ENCODE measurements around the gene CXCL14.

CXCL14 gene

GRCh38 chr5:135596788-135597187 is 18.0 kb upstream of the CXCL14 start:
- H3K9me3 ChIP-seq (ENCODE audit: control insufficient read depth, low read length), result no peaks in the 10 kb centered on the region
- WGBS, 2 experiments (ENCODE audit: insufficient coverage in 2 of 2), result 95 to 100% methylated on average over 1 to 3 of the region's 3 CpGs

GRCh38 chr5:135596157-135596763 is 17.5 kb upstream of the CXCL14 start:
- Histone ChIP-seq H3K36me3 (ENCODE audit: control insufficient read depth, insufficient read depth, low read length) (no peaks in the 10 kb centered on the region), H3K4me3 (ENCODE audit: extremely low read depth, insufficient read depth, low read length, poor library complexity, severe bottlenecking) (no peak overlapping the region), H3K4me1 (ENCODE audit: control insufficient read depth, insufficient read depth, low read length, poor library complexity, severe bottlenecking) (no peaks in the 10 kb centered on the region), H3K27ac (ENCODE audit: low read depth, low read length, severe bottlenecking) (no peak overlapping the region), H3K9me3 (ENCODE audit: control insufficient read depth, low read length) (no peaks in the 10 kb centered on the region)
- WGBS, 2 experiments (ENCODE audit: insufficient coverage in 2 of 2), result 92 to 100% methylated on average over 2 to 3 of the region's 5 CpGs

More at GRCh38 chr5:135596788-135597187, 18.0 kb upstream of the CXCL14 start:
- Histone ChIP-seq H3K27ac (ENCODE audit: low read depth, low read length, severe bottlenecking) (no peak overlapping the region), H3K4me1 (ENCODE audit: control insufficient read depth, insufficient read depth, low read length, poor library complexity, severe bottlenecking) (no peaks in the 10 kb centered on the region), H3K36me3 (ENCODE audit: control insufficient read depth, insufficient read depth, low read length) (no peaks in the 10 kb centered on the region), H3K4me3 (ENCODE audit: extremely low read depth, insufficient read depth, low read length, poor library complexity, severe bottlenecking) (no peak overlapping the region)

- no peaks in the 10 kb centered on the region for H3K9me3 ChIP-seq (ENCODE audit: control insufficient read depth, low read length)
- no peaks in the 10 kb centered on the region for H3K36me3 ChIP-seq (ENCODE audit: control insufficient read depth, insufficient read depth, low read length)
- no peak overlapping the region for H3K4me3 ChIP-seq (ENCODE audit: extremely low read depth, insufficient read depth, low read length, poor library complexity, severe bottlenecking)
- H3K4me1 ChIP-seq (ENCODE audit: control insufficient read depth, insufficient read depth, low read length, poor library complexity, severe bottlenecking), result no peaks in the 10 kb centered on the region
- no peak overlapping the region for H3K27ac ChIP-seq (ENCODE audit: low read depth, low read length, severe bottlenecking)
- 100% methylated on average over 1 of the region's 2 CpGs; no CpG with 5 or more reads in 1 of the 2 experiments for WGBS, 2 experiments (ENCODE audit: insufficient coverage in 2 of 2)
Observed at GRCh38 chr5:135594416-135594960, 15.7 kb upstream of the CXCL14 start.

GRCh38 chr5:135593886-135594285 is 15.1 kb upstream of the CXCL14 start:
- WGBS, 2 experiments (ENCODE audit: insufficient coverage in 2 of 2), result 88 to 94% methylated on average over 2 of the region's 2 CpGs

GRCh38 chr5:135593141-135593540 is 14.3 kb upstream of the CXCL14 start:
- no peak overlapping the region for H3K27ac ChIP-seq (ENCODE audit: low read depth, low read length, severe bottlenecking)
- H3K9me3 ChIP-seq (ENCODE audit: control insufficient read depth, low read length), result no peaks in the 10 kb centered on the region
- H3K4me1 ChIP-seq (ENCODE audit: control insufficient read depth, insufficient read depth, low read length, poor library complexity, severe bottlenecking), result no peaks in the 10 kb centered on the region
- H3K4me3 ChIP-seq (ENCODE audit: extremely low read depth, insufficient read depth, low read length, poor library complexity, severe bottlenecking), result no peak overlapping the region
- 79 to 100% methylated on average over 2 to 3 of the region's 3 CpGs for WGBS, 2 experiments (ENCODE audit: insufficient coverage in 2 of 2)
- H3K36me3 ChIP-seq (ENCODE audit: control insufficient read depth, insufficient read depth, low read length), result no peaks in the 10 kb centered on the region

More at GRCh38 chr5:135593886-135594285, 15.1 kb upstream of the CXCL14 start:
- H3K9me3 ChIP-seq (ENCODE audit: control insufficient read depth, low read length), result no peaks in the 10 kb centered on the region
- H3K27ac ChIP-seq (ENCODE audit: low read depth, low read length, severe bottlenecking), result no peak overlapping the region
- H3K4me1 ChIP-seq (ENCODE audit: control insufficient read depth, insufficient read depth, low read length, poor library complexity, severe bottlenecking), result no peaks in the 10 kb centered on the region
- no peak overlapping the region for H3K4me3 ChIP-seq (ENCODE audit: extremely low read depth, insufficient read depth, low read length, poor library complexity, severe bottlenecking)
- H3K36me3 ChIP-seq (ENCODE audit: control insufficient read depth, insufficient read depth, low read length), result no peaks in the 10 kb centered on the region

GRCh38 chr5:135592312-135593045 is 13.7 kb upstream of the CXCL14 start:
- 82 to 84% methylated on average over 4 of the region's 6 CpGs for WGBS, 2 experiments (ENCODE audit: insufficient coverage in 2 of 2)
- no peaks in the 10 kb centered on the region for H3K4me1 ChIP-seq (ENCODE audit: control insufficient read depth, insufficient read depth, low read length, poor library complexity, severe bottlenecking)
- no peaks in the 10 kb centered on the region for H3K9me3 ChIP-seq (ENCODE audit: control insufficient read depth, low read length)

GRCh38 chr5:135591277-135591676 is 12.5 kb upstream of the CXCL14 start:
- Histone ChIP-seq H3K36me3 (ENCODE audit: control insufficient read depth, insufficient read depth, low read length) (no peaks in the 10 kb centered on the region), H3K9me3 (ENCODE audit: control insufficient read depth, low read length) (no peaks in the 10 kb centered on the region), H3K27ac (ENCODE audit: low read depth, low read length, severe bottlenecking) (no peak overlapping the region), H3K4me1 (ENCODE audit: control insufficient read depth, insufficient read depth, low read length, poor library complexity, severe bottlenecking) (no peaks in the 10 kb centered on the region), H3K4me3 (ENCODE audit: extremely low read depth, insufficient read depth, low read length, poor library complexity, severe bottlenecking) (no peak overlapping the region)
- WGBS, 2 experiments (ENCODE audit: insufficient coverage in 2 of 2), result 86 to 100% methylated on average over 5 of the region's 5 CpGs

More at GRCh38 chr5:135592312-135593045, 13.7 kb upstream of the CXCL14 start:
- H3K27ac ChIP-seq (ENCODE audit: low read depth, low read length, severe bottlenecking), result no peak overlapping the region
- H3K36me3 ChIP-seq (ENCODE audit: control insufficient read depth, insufficient read depth, low read length), result no peaks in the 10 kb centered on the region
- no peak overlapping the region for H3K4me3 ChIP-seq (ENCODE audit: extremely low read depth, insufficient read depth, low read length, poor library complexity, severe bottlenecking)

GRCh38 chr5:135589152-135589551 is 10.4 kb upstream of the CXCL14 start:
- Histone ChIP-seq H3K36me3 (ENCODE audit: control insufficient read depth, insufficient read depth, low read length) (no peaks in the 10 kb centered on the region), H3K4me1 (ENCODE audit: control insufficient read depth, insufficient read depth, low read length, poor library complexity, severe bottlenecking) (no peaks in the 10 kb centered on the region), H3K27ac (ENCODE audit: low read depth, low read length, severe bottlenecking) (no peak overlapping the region), H3K9me3 (ENCODE audit: control insufficient read depth, low read length) (no peaks in the 10 kb centered on the region), H3K4me3 (ENCODE audit: extremely low read depth, insufficient read depth, low read length, poor library complexity, severe bottlenecking) (no peak overlapping the region)
- 85 to 87% methylated on average over 3 of the region's 3 CpGs for WGBS, 2 experiments (ENCODE audit: insufficient coverage in 2 of 2)

- Histone ChIP-seq H3K4me3 (ENCODE audit: extremely low read depth, insufficient read depth, low read length, poor library complexity, severe bottlenecking) (no peak overlapping the region), H3K9me3 (ENCODE audit: control insufficient read depth, low read length) (no peaks in the 10 kb centered on the region), H3K36me3 (ENCODE audit: control insufficient read depth, insufficient read depth, low read length) (no peaks in the 10 kb centered on the region), H3K27ac (ENCODE audit: low read depth, low read length, severe bottlenecking) (no peak overlapping the region), H3K4me1 (ENCODE audit: control insufficient read depth, insufficient read depth, low read length, poor library complexity, severe bottlenecking) (no peaks in the 10 kb centered on the region)
- WGBS, 2 experiments (ENCODE audit: insufficient coverage in 2 of 2), result 74 to 80% methylated on average over 17 of the region's 17 CpGs
Observed at GRCh38 chr5:135587721-135588663, 9.2 kb upstream of the CXCL14 start.

GRCh38 chr5:135584918-135585317 is 6.1 kb upstream of the CXCL14 start:
- Histone ChIP-seq H3K9me3 (ENCODE audit: control insufficient read depth, low read length) (no peaks in the 10 kb centered on the region), H3K36me3 (ENCODE audit: control insufficient read depth, insufficient read depth, low read length) (no peaks in the 10 kb centered on the region), H3K27ac (ENCODE audit: low read depth, low read length, severe bottlenecking) (no peak overlapping the region), H3K4me1 (ENCODE audit: control insufficient read depth, insufficient read depth, low read length, poor library complexity, severe bottlenecking) (no peaks in the 10 kb centered on the region), H3K4me3 (ENCODE audit: extremely low read depth, insufficient read depth, low read length, poor library complexity, severe bottlenecking) (no peak overlapping the region)
- 91% methylated on average over 6 of the region's 6 CpGs for WGBS, 2 experiments (ENCODE audit: insufficient coverage in 2 of 2)

Measured in mesodermal cell (in vitro differentiated cells).